HG03025 (cell line): ENCODE measurements around the gene PAQR6.

Source experiments
- ATAC-seq: cut with Tn5 transposase; IDR thresholded peaks from one replicate; pipeline ENCODE4 v1.9.1; 2021; ENCODE audit warnings: mild to moderate bottlenecking, moderate library complexity; ENCODE audit not compliant: unreplicated experiment, low FRiP score

Gene PAQR6

GRCh38 chr1:156247460-156248322 is at the start of gene PAQR6:
PAQR6 (minus strand) TSS chr1:156248056; CDS start chr1:156246731, 1,325 bp downstream.
- ATAC-seq: no peak

- ATAC-seq: no peak
These were observed 47.6 kb upstream of the PAQR6 start, which contains the start of gene GLMP for GRCh38 chr1:156295391-156295947. GLMP (minus strand) TSS chr1:156295679; CDS start chr1:156295645, 34 bp downstream.

GRCh38 chr1:156293895-156294294 is 46.0 kb upstream of the PAQR6 start:
- ATAC-seq: no peak

- no peak for ATAC-seq
These were observed 45.2 kb upstream of the PAQR6 start for GRCh38 chr1:156293098-156293434.

GRCh38 chr1:156291226-156292061 is 43.6 kb upstream of the PAQR6 start:
- ATAC-seq: peak; percentile 49

GRCh38 chr1:156289857-156290256 is 42.0 kb upstream of the PAQR6 start:
- ATAC-seq: no peak

GRCh38 chr1:156286061-156286460 is 38.2 kb upstream of the PAQR6 start:
- ATAC-seq: no peak

GRCh38 chr1:156285437-156285836 is 37.6 kb upstream of the PAQR6 start:
- ATAC-seq: no peak

- no peak for ATAC-seq
These were observed 36.9 kb upstream of the PAQR6 start for GRCh38 chr1:156284757-156285156.

- no peak for ATAC-seq
These were observed 36.3 kb upstream of the PAQR6 start, which contains the start of gene TMEM79 for GRCh38 chr1:156284112-156284511. TMEM79 (plus strand) TSS chr1:156284325; CDS start chr1:156285227, 902 bp downstream.

- ATAC-seq: no peak
These were observed 35.7 kb upstream of the PAQR6 start for GRCh38 chr1:156283521-156283920.

GRCh38 chr1:156282479-156283222 is 34.8 kb upstream of the PAQR6 start, which contains the start of gene SMG5:
SMG5 (minus strand) TSS chr1:156282825; CDS start chr1:156282680, 145 bp downstream.
- ATAC-seq: peak; percentile 67

GRCh38 chr1:156281693-156282478 is 34.0 kb upstream of the PAQR6 start:
- peak; percentile 9 for ATAC-seq

GRCh38 chr1:156281281-156281680 is 33.4 kb upstream of the PAQR6 start:
- no peak for ATAC-seq

GRCh38 chr1:156279837-156280236 is 32.0 kb upstream of the PAQR6 start:
- ATAC-seq: no peak

- ATAC-seq: no peak
These were observed 29.1 kb upstream of the PAQR6 start for GRCh38 chr1:156276966-156277381.

GRCh38 chr1:156276532-156276931 is 28.7 kb upstream of the PAQR6 start:
- no peak for ATAC-seq

GRCh38 chr1:156270314-156270713 is 22.5 kb upstream of the PAQR6 start:
- no peak for ATAC-seq

GRCh38 chr1:156268336-156268735 is 20.5 kb upstream of the PAQR6 start:
- no peak for ATAC-seq
